NCI-H128 (cell line): ENCODE measurements around the gene MBD5.

Experiments
- DNase-seq: peaks from one replicate; lab custom pipeline; 2025; ENCODE audit not compliant: unreplicated experiment; lab: John Stamatoyannopoulos, UW

MBD5 gene

GRCh38 chr2:148515976-148516375 lies 495.1 kb downstream of the MBD5 start:
- no peak for DNase-seq

GRCh38 chr2:148517296-148517695 lies 496.4 kb downstream of the MBD5 start:
- no peak for DNase-seq

GRCh38 chr2:148517822-148518221 lies 496.9 kb downstream of the MBD5 start:
- DNase-seq, result no peak

- no peak for DNase-seq
These were observed 498.1 kb downstream of the MBD5 start for GRCh38 chr2:148519013-148519412.

- no peak for DNase-seq
These were observed 500.3 kb downstream of the MBD5 start for GRCh38 chr2:148521181-148521580.

GRCh38 chr2:148523315-148523714 lies 502.4 kb downstream of the MBD5 start:
- no peak for DNase-seq

- DNase-seq, result no peak
These were observed 503.6 kb downstream of the MBD5 start for GRCh38 chr2:148524519-148524919.

GRCh38 chr2:148525130-148525529 lies 504.2 kb downstream of the MBD5 start:
- DNase-seq, result no peak

- DNase-seq, result no peak
These were observed 505.8 kb downstream of the MBD5 start for GRCh38 chr2:148526509-148527346.

- DNase-seq, result no peak
These were observed 506.8 kb downstream of the MBD5 start for GRCh38 chr2:148527488-148528340.

GRCh38 chr2:148528356-148529064 lies 507.6 kb downstream of the MBD5 start:
- DNase-seq, result no peak

GRCh38 chr2:148529745-148530144 lies 508.9 kb downstream of the MBD5 start:
- no peak for DNase-seq

GRCh38 chr2:148530350-148530749 lies 509.5 kb downstream of the MBD5 start:
- DNase-seq, result no peak

GRCh38 chr2:148531235-148531634 lies 510.3 kb downstream of the MBD5 start:
- DNase-seq, result no peak

GRCh38 chr2:148531669-148532428 lies 511.0 kb downstream of the MBD5 start:
- DNase-seq, result no peak

GRCh38 chr2:148533004-148533403 lies 512.1 kb downstream of the MBD5 start:
- no peak for DNase-seq

- DNase-seq, result no peak
These were observed 512.8 kb downstream of the MBD5 start for GRCh38 chr2:148533685-148534084.

GRCh38 chr2:148534416-148535204 lies 513.7 kb downstream of the MBD5 start:
- no peak for DNase-seq

GRCh38 chr2:148538375-148538774 lies 517.5 kb downstream of the MBD5 start:
- no peak for DNase-seq

GRCh38 chr2:148540022-148540421 lies 519.1 kb downstream of the MBD5 start:
- DNase-seq, result no peak
